Measurements from ENCODE around the gene IFNG-AS1.

Gene IFNG-AS1

GRCh38 chr12:68040450-68041075 lies 51.3 kb downstream of the IFNG-AS1 start:
- DNase-seq, result peak; percentile 63 to 65

GRCh38 chr12:68042212-68042699 lies 53.0 kb downstream of the IFNG-AS1 start:
- peak in 1 of 2 experiments; percentile 9 for DNase-seq

GRCh38 chr12:68043435-68043834 lies 54.2 kb downstream of the IFNG-AS1 start:
- DNase-seq, result no peak

GRCh38 chr12:68048648-68049297 lies 59.5 kb downstream of the IFNG-AS1 start:
- DNase-seq, result no peak

- DNase-seq, result no peak
Observed at GRCh38 chr12:68056300-68056699, 67.1 kb downstream of the IFNG-AS1 start.

- no peak for DNase-seq
Observed at GRCh38 chr12:68063900-68064590, 74.8 kb downstream of the IFNG-AS1 start.

GRCh38 chr12:68065163-68065562 lies 75.9 kb downstream of the IFNG-AS1 start:
- DNase-seq, result no peak

GRCh38 chr12:68065687-68066086 lies 76.4 kb downstream of the IFNG-AS1 start:
- no peak for DNase-seq

- no peak for DNase-seq
Observed at GRCh38 chr12:68067762-68068376, 78.6 kb downstream of the IFNG-AS1 start.

- DNase-seq, result no peak
Observed at GRCh38 chr12:68069275-68069674, 80.0 kb downstream of the IFNG-AS1 start.
